Mucosa of stomach (tissue), 1 donor: Measurements from ENCODE around the gene PXDC1.
"Not testable (repeated sequence)": the region's sequence is repeated elsewhere in the genome, so short reads cannot be mapped to it uniquely, and the experiment has no call there.

Source experiments
- H3K27me3 ChIP-seq: one replicate; pipeline ENCODE4 v1.7.0; 2013; ENCODE audit warnings: mild to moderate bottlenecking, low read length; ENCODE audit not compliant: control insufficient read depth, insufficient read depth
- H3K36me3 ChIP-seq: one replicate; pipeline ENCODE4 v1.7.0; 2013; ENCODE audit warnings: low read length; ENCODE audit not compliant: control insufficient read depth, insufficient read depth
- H3K4me1 ChIP-seq: one replicate; pipeline ENCODE4 v1.7.0; 2013; ENCODE audit warnings: mild to moderate bottlenecking, low read length; ENCODE audit not compliant: control insufficient read depth, insufficient read depth
- H3K4me3 ChIP-seq: one replicate; pipeline ENCODE4 v1.7.0; 2013; ENCODE audit warnings: low read length
- H3K9ac ChIP-seq: one replicate; pipeline ENCODE4 v1.7.0; 2013; ENCODE audit warnings: mild to moderate bottlenecking, low read length, moderate library complexity
- H3K9me3 ChIP-seq: one replicate; pipeline ENCODE4 v1.7.0; 2013; ENCODE audit warnings: mild to moderate bottlenecking, low read length, moderate library complexity; ENCODE audit not compliant: control insufficient read depth
- donor health status: Pancreatic carcinoma.

Gene PXDC1

DNA sequence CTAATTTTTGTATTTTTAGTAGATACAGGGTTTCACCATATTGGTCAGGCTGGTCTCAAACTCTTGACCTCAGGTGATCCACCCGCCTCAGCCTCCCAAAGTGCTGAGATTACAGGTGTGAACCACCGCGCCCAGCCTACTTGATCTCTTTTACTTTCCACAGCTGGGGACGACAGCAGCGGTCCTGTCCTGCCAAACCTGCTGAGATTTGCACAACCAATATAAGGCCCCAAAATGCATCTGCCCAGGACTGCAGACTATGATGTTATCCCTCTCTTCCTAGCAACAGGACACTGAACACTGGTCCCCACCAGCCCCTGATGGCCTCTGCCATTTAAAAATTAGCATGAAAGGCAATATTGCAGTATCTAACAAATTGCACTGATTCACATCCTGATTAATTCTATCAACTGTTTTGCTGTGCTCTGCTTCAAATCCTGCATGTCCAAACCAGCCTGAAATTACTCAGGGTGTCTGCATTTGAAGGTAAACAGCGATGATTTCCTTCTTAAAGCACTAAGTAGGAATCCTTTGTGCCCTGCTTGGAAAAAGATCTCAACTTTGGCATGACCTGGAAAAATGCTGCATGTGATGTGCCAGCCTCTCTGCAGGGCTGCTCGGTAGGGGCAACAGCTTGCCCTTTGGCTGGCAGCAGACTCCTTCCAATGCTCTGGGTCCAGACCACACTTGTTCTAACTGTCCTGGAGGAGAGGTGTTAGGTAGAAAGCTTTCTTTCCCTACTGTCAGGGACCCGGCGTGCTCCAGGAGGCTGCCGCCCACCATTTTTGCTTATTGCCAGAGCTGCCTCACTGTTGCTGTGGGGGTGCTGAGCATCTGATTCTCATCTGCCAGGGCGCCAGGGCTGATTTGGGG, 27.4 kb upstream of the PXDC1 start:
- no peak overlapping the region for H3K9ac ChIP-seq
- H3K9me3 ChIP-seq: no peaks in the 10 kb centered on the region
- H3K4me3 ChIP-seq: no peak overlapping the region
- H3K36me3 ChIP-seq: no peaks in the 10 kb centered on the region
- H3K27me3 ChIP-seq: peaks cover 3% of the 10 kb centered on the region
- H3K4me1 ChIP-seq: no peaks in the 10 kb centered on the region

- H3K9ac ChIP-seq: no peak overlapping the region
- H3K9me3 ChIP-seq: no peaks in the 10 kb centered on the region
- no peak overlapping the region for H3K4me3 ChIP-seq
- H3K27me3 ChIP-seq: peaks cover 3% of the 10 kb centered on the region
- H3K36me3 ChIP-seq: no peaks in the 10 kb centered on the region
- no peaks in the 10 kb centered on the region for H3K4me1 ChIP-seq
Observed at GRCh38 chr6:3777730-3778461, 26.4 kb upstream of the PXDC1 start.

- no peak overlapping the region for H3K9ac ChIP-seq
- peaks cover 3% of the 10 kb centered on the region for H3K27me3 ChIP-seq
- no peaks in the 10 kb centered on the region for H3K4me1 ChIP-seq
- no peaks in the 10 kb centered on the region for H3K36me3 ChIP-seq
- H3K4me3 ChIP-seq: no peak overlapping the region
- H3K9me3 ChIP-seq: no peaks in the 10 kb centered on the region
Observed at GRCh38 chr6:3776881-3777507, 25.5 kb upstream of the PXDC1 start.

DNA sequence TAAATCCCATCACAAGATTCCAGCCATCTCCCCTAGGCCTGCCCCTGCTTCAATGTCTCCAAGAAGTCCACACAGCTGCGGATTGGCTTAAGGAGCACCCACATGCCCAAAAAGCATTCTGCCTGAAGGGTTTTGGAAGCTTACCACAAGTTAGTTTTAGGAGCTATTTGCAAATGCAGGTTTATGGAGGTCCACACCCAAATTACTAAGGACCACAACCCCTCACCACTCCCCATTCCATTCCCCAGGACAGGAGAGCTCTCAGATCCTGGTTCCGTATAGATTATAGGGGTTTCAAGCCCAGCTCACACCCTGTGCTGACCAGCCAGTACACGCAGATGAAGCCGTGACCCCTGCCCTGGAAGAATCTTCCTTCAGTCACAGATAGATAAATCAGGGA, 24.3 kb upstream of the PXDC1 start:
- Histone ChIP-seq H3K9ac (no peak overlapping the region), H3K27me3 (peaks cover 3% of the 10 kb centered on the region), H3K4me3 (no peak overlapping the region), H3K9me3 (no peaks in the 10 kb centered on the region), H3K4me1 (no peaks in the 10 kb centered on the region), H3K36me3 (no peaks in the 10 kb centered on the region)

DNA sequence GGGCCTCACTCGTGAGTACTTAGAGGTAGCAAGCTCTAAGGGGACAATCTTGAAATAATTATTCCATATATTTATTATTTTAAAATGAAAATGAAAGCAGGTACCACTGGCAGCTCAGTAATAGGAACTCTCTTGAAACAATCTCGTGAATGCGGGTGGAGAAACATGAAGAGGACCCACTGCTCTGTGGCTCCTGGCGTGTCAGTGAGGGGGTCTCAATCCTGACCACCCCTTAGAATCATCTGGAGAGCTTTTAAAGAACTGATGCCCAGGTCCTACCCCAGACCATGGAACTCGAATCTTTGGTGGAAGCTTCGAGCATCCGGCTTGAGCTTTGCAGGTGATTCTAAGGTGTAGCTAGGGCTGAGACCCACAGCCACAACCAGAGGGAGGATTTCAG, 23.9 kb upstream of the PXDC1 start:
- Histone ChIP-seq H3K4me3 (no peak overlapping the region), H3K9me3 (no peaks in the 10 kb centered on the region), H3K36me3 (no peaks in the 10 kb centered on the region), H3K4me1 (no peaks in the 10 kb centered on the region), H3K9ac (no peak overlapping the region), H3K27me3 (peaks cover 3% of the 10 kb centered on the region)

GRCh38 chr6:3773678-3774298, 22.3 kb upstream of the PXDC1 start:
- Histone ChIP-seq H3K4me3 (no peak overlapping the region), H3K9ac (no peak overlapping the region), H3K36me3 (no peaks in the 10 kb centered on the region), H3K4me1 (no peaks in the 10 kb centered on the region), H3K9me3 (no peaks in the 10 kb centered on the region), H3K27me3 (peaks cover 3% of the 10 kb centered on the region)

- not testable (repeated sequence) for H3K4me3 ChIP-seq, H3K27me3 ChIP-seq, H3K9me3 ChIP-seq, H3K36me3 ChIP-seq, H3K9ac ChIP-seq, H3K4me1 ChIP-seq
Observed at GRCh38 chr6:3772127-3772999, 20.9 kb upstream of the PXDC1 start.

- no peak overlapping the region for H3K4me3 ChIP-seq
- no peaks in the 10 kb centered on the region for H3K4me1 ChIP-seq
- no peaks in the 10 kb centered on the region for H3K27me3 ChIP-seq
- no peaks in the 10 kb centered on the region for H3K9me3 ChIP-seq
- H3K9ac ChIP-seq: no peak overlapping the region
- no peaks in the 10 kb centered on the region for H3K36me3 ChIP-seq
Observed at GRCh38 chr6:3771407-3772011, 20.0 kb upstream of the PXDC1 start.

DNA sequence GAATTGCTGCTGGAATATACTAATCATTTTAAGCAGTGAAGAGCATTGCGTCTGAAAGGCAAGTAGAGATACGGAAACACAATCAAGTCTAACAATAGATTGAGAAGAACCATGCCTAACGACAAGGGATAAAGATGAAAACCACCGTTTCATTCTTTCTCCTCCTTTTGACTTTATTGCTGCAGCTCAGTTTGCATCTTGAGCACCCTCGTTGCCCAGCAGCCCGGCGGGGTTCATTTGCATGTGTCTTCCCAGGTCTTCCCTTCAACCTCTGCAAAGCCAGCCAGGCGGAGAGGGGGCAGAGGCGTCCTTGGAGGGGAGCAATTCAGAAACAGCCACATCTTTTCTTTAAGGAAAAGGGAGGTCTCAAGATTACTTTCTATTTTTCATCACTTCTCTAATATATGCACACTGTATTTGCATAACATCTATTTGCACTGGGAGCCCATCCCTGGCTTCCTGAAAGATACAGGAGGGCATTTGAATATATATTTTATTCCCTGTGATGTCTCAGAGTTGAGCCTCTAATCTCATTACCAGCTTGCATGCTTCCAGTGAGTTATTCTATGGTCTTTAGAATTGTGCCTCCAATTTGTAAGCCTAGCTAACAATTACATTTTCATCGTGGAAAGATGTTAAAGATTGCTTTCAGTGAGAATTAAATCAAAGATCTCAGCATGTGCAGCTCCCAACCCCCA, 18.7 kb upstream of the PXDC1 start:
- H3K27me3 ChIP-seq: no peaks in the 10 kb centered on the region
- no peak overlapping the region for H3K9ac ChIP-seq
- no peak overlapping the region for H3K4me3 ChIP-seq
- no peaks in the 10 kb centered on the region for H3K9me3 ChIP-seq
- no peaks in the 10 kb centered on the region for H3K36me3 ChIP-seq
- H3K4me1 ChIP-seq: no peaks in the 10 kb centered on the region

- Histone ChIP-seq H3K36me3 (no peaks in the 10 kb centered on the region), H3K27me3 (no peaks in the 10 kb centered on the region), H3K9me3 (no peaks in the 10 kb centered on the region), H3K9ac (no peak overlapping the region), H3K4me3 (no peak overlapping the region), H3K4me1 (no peaks in the 10 kb centered on the region)
Observed at GRCh38 chr6:3769610-3770009, 18.1 kb upstream of the PXDC1 start.
